ENCODE measurements around the gene ACTR8.

- TF ChIP-seq CTCF (conservative IDR thresholded peaks at IDR 0.05; ENCODE audit: low read depth, low read length) (no peak), EZH2 (IDR thresholded peaks at IDR 0.05; ENCODE audit: borderline replicate concordance, low read depth, low read length, poor library complexity, severe bottlenecking) (no peak)
These were observed 16.0 kb downstream of the ACTR8 start for GRCh38 chr3:53865732-53866499.

Data from A673 (cell line).